ENCODE measurements around the gene ERGIC1.
"Not testable (repeated sequence)": the region's sequence is repeated elsewhere in the genome, so short reads cannot be mapped to it uniquely, and the experiment has no call there.

The ERGIC1 gene

GRCh38 chr5:172846249-172846648 is 12.2 kb downstream of the ERGIC1 start:
- DNase-seq (ENCODE audit: low read depth in 2 of 2, low spot score in 1 of 2), result no peak

- no peak for DNase-seq (ENCODE audit: low read depth in 2 of 2, low spot score in 1 of 2)
These were observed 12.6 kb downstream of the ERGIC1 start for GRCh38 chr5:172846677-172847076.

- DNase-seq (ENCODE audit: low read depth in 2 of 2, low spot score in 1 of 2), result not testable (repeated sequence)
These were observed 13.5 kb downstream of the ERGIC1 start for GRCh38 chr5:172847584-172847983.

DNA sequence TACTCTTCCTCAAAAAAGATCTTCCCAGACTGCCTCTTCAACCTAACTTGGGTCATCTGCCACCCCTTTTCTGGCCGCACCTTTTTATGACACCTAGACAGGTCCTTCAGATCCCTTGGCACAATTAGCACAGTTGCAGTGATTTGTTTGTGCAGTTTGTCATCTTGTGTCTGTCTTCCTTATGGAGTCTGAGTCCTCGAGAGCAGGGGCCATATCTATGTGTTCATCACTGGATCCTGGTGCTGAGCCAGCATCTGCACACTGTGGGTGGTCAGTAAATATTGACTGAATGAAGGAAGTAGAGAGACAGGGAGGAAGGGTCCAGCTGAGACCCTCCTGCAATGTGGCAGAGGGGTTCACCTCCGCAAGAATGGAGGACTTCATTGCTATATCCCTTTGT is 14.4 kb downstream of the ERGIC1 start:
- DNase-seq (ENCODE audit: low read depth in 2 of 2, low spot score in 1 of 2), result no peak

DNA sequence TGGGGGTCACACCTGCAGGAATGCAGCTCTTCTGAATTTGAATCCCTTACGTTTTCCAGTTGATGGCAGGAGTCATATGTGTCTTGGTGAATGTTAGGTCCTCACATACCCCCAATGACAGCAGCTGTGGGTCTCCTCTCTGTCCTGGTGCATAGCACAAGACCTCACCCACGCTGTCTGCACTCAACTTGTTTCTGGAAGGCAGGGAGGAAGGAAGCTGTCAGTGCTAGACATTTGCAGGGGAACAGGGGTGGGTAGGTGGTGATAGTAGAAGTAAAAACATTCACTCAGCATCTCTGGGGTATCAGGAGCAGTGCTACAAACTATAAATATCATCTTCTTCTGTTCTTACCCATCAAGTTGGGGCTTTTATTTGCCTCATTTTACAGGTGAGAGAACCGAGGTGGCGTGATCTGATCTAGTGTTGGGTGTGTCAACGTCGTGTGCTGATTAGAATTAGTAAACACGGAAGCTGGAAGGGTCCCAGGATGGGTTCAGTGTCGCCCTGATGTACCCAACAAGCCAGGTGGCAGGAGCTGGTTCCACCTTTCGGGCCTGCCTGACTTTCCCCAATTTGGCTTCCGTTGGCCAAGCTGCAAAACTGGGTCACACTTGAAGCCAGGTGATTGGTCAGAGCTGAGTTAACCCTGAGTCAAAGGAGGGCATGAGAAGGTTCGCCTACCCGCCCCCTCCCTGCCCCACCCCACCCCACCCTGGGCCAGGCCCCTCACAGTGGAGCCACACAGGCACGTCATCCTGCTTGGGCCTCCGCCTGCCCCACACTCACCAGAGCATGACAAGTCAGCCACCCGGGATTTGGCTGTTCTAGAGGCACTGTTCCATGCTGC is 15.8 kb downstream of the ERGIC1 start:
- no peak for DNase-seq (ENCODE audit: low read depth in 2 of 2, low spot score in 1 of 2)

- DNase-seq (ENCODE audit: low read depth in 2 of 2, low spot score in 1 of 2), result no peak
These were observed 16.4 kb downstream of the ERGIC1 start for GRCh38 chr5:172850454-172850797.

DNA sequence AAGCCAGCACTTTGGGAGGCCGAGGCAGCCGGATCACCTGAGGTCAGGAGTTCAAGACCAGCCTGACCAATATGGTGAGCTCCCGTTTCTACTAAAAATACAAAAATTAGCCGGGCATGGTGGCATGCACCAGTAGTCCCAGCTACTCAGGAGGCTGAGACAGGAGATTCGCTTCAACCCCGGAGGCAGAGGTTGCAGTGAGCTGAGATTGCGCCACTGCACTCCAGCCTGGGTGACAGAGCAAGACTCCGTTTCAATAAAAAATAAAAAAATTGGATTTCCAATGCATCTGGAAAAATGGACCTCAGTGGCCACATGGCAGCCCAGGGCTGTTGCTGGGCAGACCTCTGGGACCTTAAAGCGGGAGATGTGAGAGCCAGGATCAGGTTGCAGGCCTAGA is 17.2 kb downstream of the ERGIC1 start:
- DNase-seq (ENCODE audit: low read depth in 2 of 2, low spot score in 1 of 2), result not testable (repeated sequence)

DNA sequence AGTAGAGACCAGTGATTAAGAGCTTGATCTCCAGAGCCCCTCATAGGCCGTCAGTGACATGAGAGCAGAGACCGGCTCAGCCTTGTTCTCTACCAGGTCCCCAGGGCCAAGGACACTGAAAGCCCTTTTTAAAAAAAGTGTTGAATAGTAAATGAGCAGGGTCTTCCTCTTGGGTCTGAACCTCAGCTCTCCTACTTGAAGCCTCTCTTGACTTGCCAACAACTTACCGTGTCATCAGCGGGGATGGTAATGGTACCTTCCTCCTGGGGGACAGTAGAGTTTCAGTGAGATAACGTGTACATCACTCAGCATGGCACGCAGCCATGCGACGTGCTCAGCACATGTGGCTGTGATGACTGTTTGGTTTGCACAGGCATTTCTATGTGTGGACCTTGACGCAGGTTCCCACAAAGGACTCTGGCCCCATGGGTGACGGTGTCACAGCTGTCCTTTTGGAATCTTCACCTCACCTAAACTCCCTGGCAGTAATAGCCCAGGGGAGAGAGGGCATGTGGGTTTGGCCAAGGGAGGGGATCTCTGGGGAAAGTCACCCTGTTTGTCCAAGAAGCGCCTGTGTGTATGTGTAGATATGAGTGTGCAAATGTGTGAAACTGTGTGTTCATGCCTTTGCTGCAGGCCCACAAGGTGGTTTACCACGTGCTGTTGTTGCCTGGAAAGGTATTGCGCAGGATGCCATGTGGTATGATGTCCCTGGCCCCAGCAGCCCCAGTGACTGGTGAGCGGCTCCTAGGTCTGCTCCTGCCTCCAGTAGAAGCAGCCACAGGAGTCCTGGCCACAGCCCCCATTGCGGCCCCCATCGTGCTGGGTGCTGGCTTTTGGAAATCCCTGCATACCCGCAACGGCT is 18.7 kb downstream of the ERGIC1 start:
- no peak for DNase-seq (ENCODE audit: low read depth in 2 of 2, low spot score in 1 of 2)

DNA sequence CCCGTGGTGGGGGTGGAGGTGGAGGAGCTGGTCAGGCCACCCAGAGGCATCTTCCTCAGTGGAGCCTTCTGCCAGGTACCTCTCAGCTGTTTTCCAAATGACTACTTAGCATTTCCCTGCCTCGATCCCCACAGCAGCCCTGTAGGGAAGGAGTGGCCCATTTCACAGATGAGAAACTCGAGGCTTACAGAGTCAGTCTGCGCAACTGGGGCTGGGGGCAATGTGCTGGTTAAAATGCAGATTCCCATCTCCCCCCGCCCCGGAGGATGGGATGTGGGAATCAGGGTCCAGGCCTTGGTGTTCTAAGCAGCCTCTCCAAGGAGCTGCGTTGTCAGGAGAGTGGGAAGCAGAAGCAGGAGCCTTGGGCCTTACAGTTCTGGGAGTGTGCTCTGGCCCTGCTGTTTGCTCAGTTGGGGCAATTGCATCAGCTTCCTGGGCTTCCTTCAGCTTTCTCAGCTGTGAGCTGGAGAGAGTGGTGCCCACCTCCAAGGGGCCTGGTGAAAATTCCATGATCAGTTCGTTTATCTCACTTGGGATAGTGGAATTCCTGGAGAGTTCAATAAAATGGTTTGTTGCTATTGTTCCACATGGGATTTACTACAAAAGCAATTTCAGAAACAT is 19.4 kb downstream of the ERGIC1 start:
- no peak for DNase-seq (ENCODE audit: low read depth in 2 of 2, low spot score in 1 of 2)

- DNase-seq (ENCODE audit: low read depth in 2 of 2, low spot score in 1 of 2), result no peak
These were observed 20.4 kb downstream of the ERGIC1 start for GRCh38 chr5:172854451-172854871.

DNA sequence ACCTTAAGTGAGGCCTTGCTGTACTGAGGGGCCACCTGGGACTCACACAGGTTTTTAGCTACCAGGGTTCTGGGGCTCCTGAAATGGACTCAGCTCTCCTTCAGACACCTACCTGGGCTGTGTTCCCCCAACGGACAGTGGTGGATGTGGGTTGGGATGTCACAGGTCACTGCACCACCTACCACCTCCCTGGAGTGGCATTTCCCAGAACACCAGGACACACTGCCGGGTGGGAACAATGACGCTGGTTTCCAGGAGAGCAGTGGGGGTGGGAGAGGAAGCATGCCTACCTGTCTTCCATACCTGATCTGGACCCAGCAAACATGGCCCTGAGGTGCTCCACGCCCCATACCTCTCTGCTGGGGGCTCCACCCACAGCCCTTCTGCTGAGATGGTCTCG is 20.9 kb downstream of the ERGIC1 start:
- DNase-seq (ENCODE audit: low read depth in 2 of 2, low spot score in 1 of 2), result no peak

- no peak for DNase-seq (ENCODE audit: low read depth in 2 of 2, low spot score in 1 of 2)
These were observed 21.7 kb downstream of the ERGIC1 start for GRCh38 chr5:172855597-172856292.

DNA sequence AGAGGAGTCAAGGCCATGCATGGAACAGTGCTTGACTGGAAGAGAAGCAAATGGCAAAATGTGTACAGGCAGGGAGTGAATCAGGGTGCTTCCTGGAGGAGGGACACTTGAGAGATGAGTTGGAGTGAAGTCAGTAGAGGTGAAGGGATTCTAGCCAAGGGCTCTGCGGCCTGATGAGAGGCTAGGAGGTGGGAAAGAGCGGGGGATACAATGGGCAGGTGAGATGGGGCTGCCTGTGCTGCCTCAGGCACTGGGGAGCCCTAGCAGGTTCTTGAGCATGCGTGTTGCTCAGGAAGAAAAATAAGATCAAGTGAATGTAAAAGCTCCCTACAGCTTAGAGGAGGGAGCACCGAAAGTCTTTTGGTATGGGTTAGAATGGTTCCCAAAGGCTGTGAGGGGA is 22.3 kb downstream of the ERGIC1 start:
- DNase-seq (ENCODE audit: low read depth in 2 of 2, low spot score in 1 of 2), result no peak

GRCh38 chr5:172857982-172858381 is 23.9 kb downstream of the ERGIC1 start:
- no peak for DNase-seq (ENCODE audit: low read depth in 2 of 2, low spot score in 1 of 2)

- DNase-seq (ENCODE audit: low read depth in 2 of 2, low spot score in 1 of 2), result no peak
These were observed 24.5 kb downstream of the ERGIC1 start for GRCh38 chr5:172858511-172858989.

DNA sequence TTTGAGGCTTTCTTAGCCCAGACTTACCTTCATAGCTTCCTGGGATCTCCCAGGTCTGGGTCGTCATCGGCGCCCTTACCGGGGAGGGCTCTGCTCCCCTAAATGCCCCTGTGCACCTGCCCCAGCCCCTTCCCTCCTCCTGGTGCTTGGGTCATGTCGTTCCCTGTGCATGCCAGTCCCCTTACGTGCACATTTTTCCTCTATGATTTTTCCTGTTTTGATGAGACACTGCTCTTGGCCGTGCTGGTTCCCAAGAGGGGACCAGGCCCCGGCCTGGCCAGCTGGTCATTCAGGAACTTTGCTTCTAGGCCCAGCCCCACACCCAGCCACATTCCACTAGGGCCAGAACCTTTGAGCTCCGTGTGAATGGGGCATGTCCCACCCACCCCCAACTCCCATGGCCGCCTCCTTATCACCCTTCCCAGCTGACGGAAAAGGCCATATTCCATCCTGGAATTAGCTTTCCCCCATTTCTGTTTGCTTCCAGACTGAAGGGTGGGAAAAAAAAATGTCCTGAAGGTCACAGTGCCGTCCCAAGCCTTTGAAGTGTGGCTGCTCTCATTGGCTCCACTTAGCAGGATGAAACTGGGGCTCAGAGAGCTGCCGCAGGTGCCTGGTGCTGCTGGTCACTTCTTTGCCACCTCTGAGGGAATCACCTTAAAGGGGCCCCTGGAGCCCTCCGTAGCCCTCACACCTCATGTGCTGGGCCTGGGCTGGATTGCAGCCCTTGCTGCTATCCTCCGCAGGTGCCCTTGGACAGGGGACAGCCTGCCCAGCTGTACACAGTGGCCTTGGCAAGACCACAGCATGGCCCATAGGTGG is 25.1 kb downstream of the ERGIC1 start:
- DNase-seq (ENCODE audit: low read depth in 2 of 2, low spot score in 1 of 2), result no peak

- DNase-seq (ENCODE audit: low read depth in 2 of 2, low spot score in 1 of 2), result no peak
These were observed 25.9 kb downstream of the ERGIC1 start for GRCh38 chr5:172859966-172860365.

- DNase-seq (ENCODE audit: low read depth in 2 of 2, low spot score in 1 of 2), result no peak
These were observed 26.7 kb downstream of the ERGIC1 start for GRCh38 chr5:172860520-172861443.

DNA sequence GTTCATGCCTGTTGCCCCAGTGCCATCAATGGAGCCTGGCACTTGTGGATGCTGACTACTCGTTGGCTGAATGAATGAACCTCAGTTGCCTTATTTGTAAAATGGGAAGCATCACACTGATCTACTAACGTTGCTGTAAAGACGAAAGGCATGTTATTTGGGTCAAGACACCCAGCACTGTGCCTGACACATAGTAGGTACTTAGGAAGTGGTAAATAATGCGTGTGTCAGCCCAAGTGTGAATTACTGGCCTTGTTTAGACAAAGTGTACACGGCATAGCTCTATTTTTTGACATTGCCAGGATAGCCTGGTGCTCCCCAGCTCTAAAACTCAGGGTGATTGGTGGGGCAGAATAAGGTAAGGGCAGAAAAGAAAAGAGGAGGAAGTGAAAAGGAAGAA is 27.4 kb downstream of the ERGIC1 start:
- no peak for DNase-seq (ENCODE audit: low read depth in 2 of 2, low spot score in 1 of 2)
